H9 (cell line): ENCODE measurements around the gene C14orf39. TPM values are rescaled to one million over a fixed set of nuclear protein-coding genes. Genes with fewer than 3 reads are reported as not detected.
A peak's percentile ranks its signal among the peaks of the same experiment; 100 is the strongest.

Source experiments
- DNase-seq: peaks from one replicate; pipeline ENCODE4 v3.0.0-alpha.2; 2017
- H2AFZ ChIP-seq: one replicate; pipeline ENCODE4 v1.6.1; 2013; ENCODE audit warnings: mild to moderate bottlenecking, low read length, control low read depth, moderate library complexity
- H2AK5ac ChIP-seq: 2 replicates; pipeline ENCODE4 v1.6.1; 2013; ENCODE audit warnings: low read length, control low read depth, mixed read lengths; ENCODE audit not compliant: insufficient read length
- H2BK120ac ChIP-seq: one replicate; pipeline ENCODE4 v1.6.1; 2013; ENCODE audit warnings: low read depth, mild to moderate bottlenecking, low read length, control low read depth, inconsistent platforms; ENCODE audit not compliant: poor library complexity, severe bottlenecking
- H2BK12ac ChIP-seq: 2 replicates; pipeline ENCODE4 v1.6.1; 2013; ENCODE audit warnings: low read length, control low read depth, mixed read lengths, low read depth; ENCODE audit not compliant: insufficient read length
- H2BK15ac ChIP-seq: 2 replicates; pipeline ENCODE4 v1.6.1; 2013; ENCODE audit warnings: low read depth, low read length, control low read depth
- H2BK20ac ChIP-seq: one replicate; pipeline ENCODE4 v1.6.1; 2013; ENCODE audit warnings: low read depth, mild to moderate bottlenecking, low read length, control low read depth, inconsistent platforms; ENCODE audit not compliant: poor library complexity, severe bottlenecking
- H2BK5ac ChIP-seq: 2 replicates; pipeline ENCODE4 v1.6.1; 2013; ENCODE audit warnings: low read length, control low read depth, mixed read lengths; ENCODE audit not compliant: insufficient read length
- H3K14ac ChIP-seq: 2 replicates; pipeline ENCODE4 v1.6.1; 2013; ENCODE audit warnings: low read length, control low read depth; ENCODE audit not compliant: insufficient read depth
- H3K18ac ChIP-seq: 2 replicates; pipeline ENCODE4 v1.6.1; 2013; ENCODE audit warnings: low read depth, mild to moderate bottlenecking, mixed read lengths, low read length, control low read depth; ENCODE audit not compliant: insufficient read length
- H3K23ac ChIP-seq: 2 replicates; pipeline ENCODE4 v1.6.1; 2013; ENCODE audit warnings: low read length, control low read depth, mixed read lengths, low read depth; ENCODE audit not compliant: insufficient read length
- H3K23me2 ChIP-seq: 2 replicates; pipeline ENCODE4 v1.6.1; 2013; ENCODE audit warnings: low read depth, mild to moderate bottlenecking, mixed read lengths, low read length, control low read depth; ENCODE audit not compliant: insufficient read length, poor library complexity, severe bottlenecking
- H3K27ac ChIP-seq: 2 replicates; pipeline ENCODE4 v1.5.1; 2013; ENCODE audit warnings: low read length, control low read depth, mixed read lengths, low read depth; ENCODE audit not compliant: insufficient read length
- H3K27me3 ChIP-seq: 2 replicates; pipeline ENCODE4 v1.6.1; 2013; ENCODE audit warnings: low read length, control low read depth, inconsistent platforms; ENCODE audit not compliant: insufficient read depth
- H3K4ac ChIP-seq: 2 replicates; pipeline ENCODE4 v1.6.1; 2013; ENCODE audit warnings: low read depth, mild to moderate bottlenecking, control low read depth, inconsistent platforms, low read length, moderate library complexity
- H3K4me1 ChIP-seq: 2 replicates; pipeline ENCODE4 v1.6.1; 2013; ENCODE audit warnings: low read length, control low read depth, inconsistent platforms; ENCODE audit not compliant: insufficient read depth
- H3K4me2 ChIP-seq: 2 replicates; pipeline ENCODE4 v1.6.1; 2013; ENCODE audit warnings: low read length, control low read depth, mixed read lengths; ENCODE audit not compliant: insufficient read length, insufficient read depth
- H3K56ac ChIP-seq: 2 replicates; pipeline ENCODE4 v1.6.1; 2013; ENCODE audit warnings: low read depth, mild to moderate bottlenecking, mixed read lengths, low read length, control low read depth; ENCODE audit not compliant: insufficient read length
- H3K79me1 ChIP-seq: 2 replicates; pipeline ENCODE4 v1.6.1; 2013; ENCODE audit warnings: low read depth, mild to moderate bottlenecking, moderate library complexity, low read length, control low read depth, inconsistent platforms; ENCODE audit not compliant: insufficient read depth, poor library complexity, severe bottlenecking
- H3K79me2 ChIP-seq: 2 replicates; pipeline ENCODE4 v1.6.1; 2013; ENCODE audit warnings: low read length, control low read depth, inconsistent platforms; ENCODE audit not compliant: insufficient read depth
- H3K9ac ChIP-seq: 2 replicates; pipeline ENCODE4 v1.6.1; 2013; ENCODE audit warnings: low read length, control low read depth, mixed read lengths; ENCODE audit not compliant: insufficient read length; ENCODE audit errors: extremely low read depth
- H3K9me3 ChIP-seq: one replicate; pipeline ENCODE4 v1.6.1; 2013; ENCODE audit warnings: low read depth, low read length, inconsistent platforms; ENCODE audit not compliant: control insufficient read depth
- H3T11ph ChIP-seq: one replicate; pipeline ENCODE4 v1.6.1; 2013; ENCODE audit warnings: mild to moderate bottlenecking, low read length, control low read depth, inconsistent platforms
- H4K20me1 ChIP-seq: one replicate; pipeline ENCODE4 v1.6.1; 2013; ENCODE audit not compliant: control insufficient read depth, insufficient read length, insufficient read depth
- H4K5ac ChIP-seq: 2 replicates; pipeline ENCODE4 v1.6.1; 2013; ENCODE audit warnings: low read depth, mild to moderate bottlenecking, mixed read lengths, low read length, control low read depth; ENCODE audit not compliant: insufficient read length
- H4K8ac ChIP-seq: replicated peaks from 2 replicates; pipeline ENCODE4 v1.6.1; 2013; ENCODE audit warnings: low read length, control low read depth, mixed read lengths, low read depth; ENCODE audit not compliant: insufficient read length
- H4K91ac ChIP-seq: 2 replicates; pipeline ENCODE4 v1.6.1; 2013; ENCODE audit warnings: low read depth, mild to moderate bottlenecking, moderate library complexity, mixed read lengths, low read length, control low read depth; ENCODE audit not compliant: insufficient read length
- H3K27ac Mint-ChIP-seq, 3 experiments: 2 replicates in 2 of 3; 3 replicates in 1 of 3; pipeline ENCODE4 v1.8.0; 2020 to 2021; ENCODE audit warnings: mixed read lengths in 3 of 3, mild to moderate bottlenecking in 1 of 3, moderate library complexity in 1 of 3
- H3K27me3 Mint-ChIP-seq: 2 replicates; pipeline ENCODE4 v1.8.0; 2021; ENCODE audit warnings: low read depth, mild to moderate bottlenecking, moderate library complexity, mixed read lengths
- H3K36me3 Mint-ChIP-seq, 3 experiments: 2 replicates in 2 of 3; 3 replicates in 1 of 3; pipeline ENCODE4 v1.8.0; 2020 to 2021; ENCODE audit warnings: low read depth in 3 of 3, mixed read lengths in 3 of 3; ENCODE audit not compliant: insufficient read depth in 1 of 3
- H3K4me1 Mint-ChIP-seq, 2 experiments: 2 replicates each; pipeline ENCODE4 v1.8.0; 2020; ENCODE audit warnings: mixed read lengths in 2 of 2
- H3K4me3 Mint-ChIP-seq, 2 experiments: 2 replicates in 1 of 2; 3 replicates in 1 of 2; pipeline ENCODE4 v1.8.0; 2020 to 2021; ENCODE audit warnings: mild to moderate bottlenecking in 2 of 2, mixed read lengths in 2 of 2, moderate library complexity in 1 of 2
- H3K9me3 Mint-ChIP-seq, 2 experiments: 2 replicates in 1 of 2; 3 replicates in 1 of 2; pipeline ENCODE4 v1.8.0; 2020; ENCODE audit warnings: mild to moderate bottlenecking in 2 of 2, mixed read lengths in 2 of 2, moderate library complexity in 1 of 2
- CTCF ChIP-seq: fragments of 200-600 bp; sonication (generic); conservative IDR thresholded peaks from 3 replicates; pipeline ENCODE4 v1.8.0; 2021; ENCODE audit warnings: antibody characterized with exemption, mild to moderate bottlenecking
- WGBS: extraction: QIAGEN DNeasy Blood & Tissue Kit; methylation state at CpG from one replicate; pipeline ENCODE4 v1.1.7; 2013; ENCODE audit warnings: missing lambda C conversion rate, low lambda C conversion rate, mixed read lengths; ENCODE audit not compliant: insufficient read length; ENCODE audit errors: extremely low coverage; 5-methylcytosine and 5-hydroxymethylcytosine counted together
- total RNA-seq: library from RNA; stranded (reverse); gene quantifications from 2 replicates; pipeline ENCODE4 v1.2.1, GENCODE V29; 2021

C14orf39 gene
- total RNA-seq, 1 experiment from 2014 or later, result 1.8 TPM

GRCh38 chr14:60509438-60510253 lies 23.8 kb upstream of the C14orf39 start:
- Histone ChIP-seq H2BK5ac (no peak overlapping the region), H2BK15ac (no peak overlapping the region), H2AFZ (no peak overlapping the region), H3K23ac (no peak overlapping the region), H2BK120ac (no peak overlapping the region), H2BK12ac (no peak overlapping the region), H4K8ac (no peak overlapping the region), H3K4me2 (peak overlapping the region; percentile 83), H3T11ph (no peak overlapping the region), H3K9me3 (no peaks in the 10 kb centered on the region), H2AK5ac (no peak overlapping the region), H3K4me1 (peaks cover 4% of the 10 kb centered on the region; the same call in 1 of the 2 replicates), H3K27ac (no peak overlapping the region), H3K4ac (no peak overlapping the region), H3K56ac (no peak overlapping the region), H4K91ac (no peak overlapping the region), H3K23me2 (peaks cover 21% of the 10 kb centered on the region), H3K9ac (no peak overlapping the region), H3K18ac (no peak overlapping the region), H3K14ac (no peak overlapping the region), H3K79me2 (no peaks in the 10 kb centered on the region), H3K27me3 (peaks cover 81% of the 10 kb centered on the region), H2BK20ac (no peak overlapping the region), H4K5ac (no peak overlapping the region), H4K20me1 (peaks cover 4% of the 10 kb centered on the region), H3K79me1 (no peaks in the 10 kb centered on the region)
- TF ChIP-seq CTCF, result no peak
- DNase-seq, result peak; percentile 72
- H3K4me1 Mint-ChIP-seq, result peaks cover 42 to 67% of the 10 kb centered on the region in 2 experiments
- peaks cover 100% of the 10 kb centered on the region for H3K27me3 Mint-ChIP-seq
- no peaks in the 10 kb centered on the region for H3K36me3 Mint-ChIP-seq
- H3K27ac Mint-ChIP-seq, result peak overlapping the region in 1 of 3 experiments; percentile 40; a peak in 1 of 7 replicates
- WGBS, result no CpG with 5 or more reads among the region's 58 CpGs
- peak overlapping the region; percentile 47 to 85 for H3K4me3 Mint-ChIP-seq
- peaks cover 3 to 17% of the 10 kb centered on the region in 2 experiments; a peak in 1 of 5 replicates for H3K9me3 Mint-ChIP-seq
